ENCODE results near the gene RGS3. TPM values are rescaled to one million over a fixed set of nuclear protein-coding genes. Genes with fewer than 3 reads are reported as not detected.
A peak's percentile ranks its signal among the peaks of the same experiment; 100 is the strongest.

RGS3 gene
- total RNA-seq, 4 donors from 2014 or later = 16.2 to 75.6 (median 54.9) TPM

GRCh38 chr9:113566016-113566711, 102.6 kb downstream of the RGS3 start:
- no peaks in the 10 kb centered on the region for H3K9me3 ChIP-seq
- H3K27ac ChIP-seq = no peak overlapping the region
- no peaks in the 10 kb centered on the region for H3K36me3 ChIP-seq
- no peak overlapping the region for H3K4me3 ChIP-seq
- DNase-seq = peak; percentile 6 to 14
- intact Hi-C loops (cut with DNase I; ENCODE audit: low total_unique reads) = no loop called here
- no peak for TF ChIP-seq POLR2A (IDR thresholded peaks at IDR 0.05)
- TF ChIP-seq CTCF (IDR thresholded peaks at IDR 0.05) = no peak
- H3K27me3 ChIP-seq = no peaks in the 10 kb centered on the region
- H3K4me1 ChIP-seq = peaks cover 0 to 10% of the 10 kb centered on the region in 2 donors

GRCh38 chr9:113566712-113567071, 103.2 kb downstream of the RGS3 start:
- Histone ChIP-seq H3K4me3 (no peak overlapping the region), H3K9me3 (no peaks in the 10 kb centered on the region), H3K4me1 (peaks cover 0 to 10% of the 10 kb centered on the region in 2 donors), H3K27ac (no peak overlapping the region), H3K36me3 (no peaks in the 10 kb centered on the region), H3K27me3 (no peaks in the 10 kb centered on the region)
- TF ChIP-seq CTCF (IDR thresholded peaks at IDR 0.05) (no peak), POLR2A (IDR thresholded peaks at IDR 0.05) (no peak)
- DNase-seq = peak; percentile 12 to 25
- intact Hi-C loops (cut with DNase I; ENCODE audit: low total_unique reads) = no loop called here

GRCh38 chr9:113567361-113568080, 104.0 kb downstream of the RGS3 start:
- Histone ChIP-seq H3K4me1 (peaks cover 0 to 10% of the 10 kb centered on the region in 2 donors), H3K9me3 (no peaks in the 10 kb centered on the region), H3K27me3 (no peaks in the 10 kb centered on the region), H3K4me3 (no peak overlapping the region), H3K27ac (no peak overlapping the region), H3K36me3 (no peaks in the 10 kb centered on the region)
- no peak for TF ChIP-seq CTCF (IDR thresholded peaks at IDR 0.05)
- TF ChIP-seq POLR2A (IDR thresholded peaks at IDR 0.05) = no peak
- intact Hi-C loops (cut with DNase I; ENCODE audit: low total_unique reads) = no loop called here
- peak; percentile 10 to 13 for DNase-seq

- DNase-seq = no peak
- no peaks in the 10 kb centered on the region for H3K36me3 ChIP-seq
- H3K4me3 ChIP-seq = no peak overlapping the region
- no peak overlapping the region for H3K27ac ChIP-seq
- peaks cover 0 to 10% of the 10 kb centered on the region in 2 donors for H3K4me1 ChIP-seq
- no peaks in the 10 kb centered on the region for H3K9me3 ChIP-seq
- no peaks in the 10 kb centered on the region for H3K27me3 ChIP-seq
- intact Hi-C loops (cut with DNase I; ENCODE audit: low total_unique reads) = no loop called here
- no peak for TF ChIP-seq CTCF (IDR thresholded peaks at IDR 0.05)
- no peak for TF ChIP-seq POLR2A (IDR thresholded peaks at IDR 0.05)
Measured at GRCh38 chr9:113568081-113568435, 104.5 kb downstream of the RGS3 start.

GRCh38 chr9:113568571-113569321, 105.2 kb downstream of the RGS3 start:
- no peak for TF ChIP-seq POLR2A (IDR thresholded peaks at IDR 0.05)
- no peak for TF ChIP-seq CTCF (IDR thresholded peaks at IDR 0.05)
- H3K4me1 ChIP-seq = peaks cover 0 to 10% of the 10 kb centered on the region in 2 donors
- H3K4me3 ChIP-seq = no peak overlapping the region
- H3K27ac ChIP-seq = no peak overlapping the region
- H3K36me3 ChIP-seq = no peaks in the 10 kb centered on the region
- no peaks in the 10 kb centered on the region for H3K9me3 ChIP-seq
- H3K27me3 ChIP-seq = no peaks in the 10 kb centered on the region
- peak in 1 of 2 donors; percentile 6 for DNase-seq
- intact Hi-C loops (cut with DNase I; ENCODE audit: low total_unique reads) = no loop called here
